Measurements from ENCODE around the gene PLA2G4E. TPM values are rescaled to one million over a fixed set of nuclear protein-coding genes. Genes with fewer than 3 reads are reported as not detected.

PLA2G4E gene
- polyA plus RNA-seq, 3 donors: not detected

GRCh38 chr15:41932101-41932500, 88.7 kb downstream of the PLA2G4E start:
- DNase-seq (ENCODE audit: extremely low read depth in 1 of 11, low read depth in 9 of 11, low spot score in 4 of 11): no peak

Other genes starting within 250 kb of the PLA2G4E start
- gene MAPKBP1, start 246.6 kb downstream of the PLA2G4E start, polyA plus RNA-seq (ENCODE audit: insufficient read length in 3 of 3): 10 to 100 TPM; 13.7 to 17.9 (median 13.8) TPM
- 10 to 100 TPM; 10.2 to 17.9 (median 10.5) TPM for gene JMJD7, start 192.9 kb downstream of the PLA2G4E start, polyA plus RNA-seq (ENCODE audit: insufficient read length in 3 of 3)
- gene PLA2G4B, start 182.2 kb downstream of the PLA2G4E start, polyA plus RNA-seq (ENCODE audit: insufficient read length in 3 of 3): 10 to 100 TPM; 11.9 to 24.3 (median 12.6) TPM
- gene SPTBN5, start 127.0 kb downstream of the PLA2G4E start, polyA plus RNA-seq (ENCODE audit: insufficient read length in 3 of 3): 1 to 10 TPM; 1.4 to 3.7 (median 3.3) TPM
- 10 to 100 TPM; 14.8 to 19.5 (median 18.4) TPM for gene EHD4, start 48.5 kb downstream of the PLA2G4E start, polyA plus RNA-seq (ENCODE audit: insufficient read length in 3 of 3)
- gene PLA2G4D, start 73.5 kb upstream of the PLA2G4E start, polyA plus RNA-seq (ENCODE audit: insufficient read length in 3 of 3): under 1 TPM; 0.03 to 0.08 (median 0.08) TPM
- 10 to 100 TPM; 20.3 to 31.3 (median 24.2) TPM for gene PLA2G4F, start 135.6 kb upstream of the PLA2G4E start, polyA plus RNA-seq (ENCODE audit: insufficient read length in 3 of 3)
- 10 to 100 TPM; 57.5 to 77.4 (median 65.3) TPM for gene VPS39, start 187.3 kb upstream of the PLA2G4E start, polyA plus RNA-seq (ENCODE audit: insufficient read length in 3 of 3)